HepG2 (cell line): ENCODE results near the gene MAP3K8. TPM values are rescaled to one million over a fixed set of nuclear protein-coding genes. Genes with fewer than 3 reads are reported as not detected.

ENCODE experiments used
- CBX2 ChIP-seq, 2 experiments: fragments of 200-600 bp in 1 of 2; sonication (generic); formaldehyde crosslinking in 1 of 2; IDR thresholded peaks; 2 replicates each; pipeline versions ENCODE4 v1.7.0 to v1.8.1; 2018 to 2022; ENCODE audit warnings: low read depth in 2 of 2, low read length in 1 of 2, mild to moderate bottlenecking in 1 of 2, missing genetic modification reagents in 1 of 2
- CREB1 ChIP-seq, 2 experiments: fragments of 450-650 bp in 1 of 2; IDR thresholded peaks; 2 replicates each; pipeline ENCODE4 v1.6.1; 2016 to 2017; ENCODE audit warnings: control low read depth in 1 of 2, mild to moderate bottlenecking in 1 of 2, missing compliant biosample characterization in 1 of 2, missing genetic modification characterization in 1 of 2
- FOXA1 ChIP-seq, 2 experiments: fragments of 450-650 bp in 1 of 2; sonication (generic) in 1 of 2; formaldehyde crosslinking in 1 of 2; IDR thresholded peaks; 2 replicates each; pipeline versions ENCODE4 v1.4.0 to v1.6.1; 2016 to 2020; ENCODE audit warnings: missing genetic modification reagents in 1 of 2
- FOXK1 ChIP-seq: sonication (generic); formaldehyde crosslinking; IDR thresholded peaks from 2 replicates; pipeline ENCODE4 v1.4.0; 2020; ENCODE audit warnings: low read depth, missing genetic modification reagents, borderline replicate concordance
- HHEX ChIP-seq: IDR thresholded peaks from 2 replicates; pipeline ENCODE4 v1.6.1; 2016; ENCODE audit warnings: control low read depth
- MAFG ChIP-seq: sonication (generic); formaldehyde crosslinking; IDR thresholded peaks from 2 replicates; pipeline ENCODE4 v1.5.1; 2020; ENCODE audit warnings: mild to moderate bottlenecking, missing genetic modification reagents
- NFIC ChIP-seq: IDR thresholded peaks from 2 replicates; pipeline ENCODE4 v1.6.1; 2012; ENCODE audit warnings: mild to moderate bottlenecking, low read length, inconsistent platforms
- NKX3-1 ChIP-seq: sonication (generic); formaldehyde crosslinking; IDR thresholded peaks from 2 replicates; pipeline ENCODE4 v1.5.0; 2020; ENCODE audit warnings: missing genetic modification reagents
- RFX5 ChIP-seq: IDR thresholded peaks from 2 replicates; pipeline ENCODE4 v1.6.1; 2011; ENCODE audit warnings: low read depth, low read length, improper control_type of control experiment
- RFXAP ChIP-seq: sonication (generic); formaldehyde crosslinking; IDR thresholded peaks from 2 replicates; pipeline ENCODE4 v1.4.0; 2020; ENCODE audit warnings: missing genetic modification reagents, borderline replicate concordance
- RXRA ChIP-seq: sonication (generic); formaldehyde crosslinking; IDR thresholded peaks from 2 replicates; pipeline ENCODE4 v1.5.1; 2020; ENCODE audit warnings: missing genetic modification reagents
- SOX6 ChIP-seq, 2 experiments: fragments of 450-650 bp in 1 of 2; sonication (generic) in 1 of 2; formaldehyde crosslinking in 1 of 2; IDR thresholded peaks; 2 replicates each; pipeline versions ENCODE4 v1.4.0 to v1.6.1; 2017 to 2020; ENCODE audit warnings: antibody characterized with exemption in 1 of 2, mild to moderate bottlenecking in 1 of 2, missing genetic modification reagents in 1 of 2
- ZMYM3 ChIP-seq: sonication (generic); formaldehyde crosslinking; IDR thresholded peaks from 2 replicates; pipeline ENCODE4 v1.5.1; 2020; ENCODE audit warnings: mild to moderate bottlenecking, missing genetic modification reagents
- ZNF264 ChIP-seq: sonication (generic); formaldehyde crosslinking; IDR thresholded peaks from 2 replicates; pipeline ENCODE4 v1.4.0; 2020; ENCODE audit warnings: missing genetic modification reagents
- ZNF362 ChIP-seq: sonication (generic); formaldehyde crosslinking; IDR thresholded peaks from 2 replicates; pipeline ENCODE4 v1.4.0; 2020; ENCODE audit warnings: missing genetic modification reagents, mild to moderate bottlenecking, borderline replicate concordance
- ZNF512B ChIP-seq: sonication (generic); formaldehyde crosslinking; IDR thresholded peaks from 2 replicates; pipeline ENCODE4 v1.5.1; 2020; ENCODE audit warnings: missing genetic modification reagents, mild to moderate bottlenecking, borderline replicate concordance
- ZNF557 ChIP-seq: sonication (generic); formaldehyde crosslinking; IDR thresholded peaks from 2 replicates; pipeline ENCODE4 v1.4.0; 2020; ENCODE audit warnings: missing genetic modification reagents
- ZNF776 ChIP-seq: sonication (generic); formaldehyde crosslinking; IDR thresholded peaks from 2 replicates; pipeline ENCODE4 v1.4.0; 2020; ENCODE audit warnings: mild to moderate bottlenecking, missing genetic modification reagents
- polyA plus RNA-seq, 8 experiments: library from polyadenylated mRNA; depleted of rRNA in 3 of 8; stranded (reverse) in 7 of 8; unstranded in 1 of 8; fragments of >200 nt; fragmentation: Illumina TruSeq in 4 of 8; extraction: Trizol in 4 of 8; gene quantifications; 2 replicates each; pipeline versions ENCODE4 v1.2.1 to v1.2.3, GENCODE V29; 2011 to 2016; ENCODE audit warnings: low read depth in 4 of 8, missing spikeins in 1 of 8, mixed read lengths in 1 of 8; ENCODE audit not compliant: insufficient read depth in 1 of 8
- total RNA-seq, 5 experiments: library from RNA; depleted of rRNA; stranded (reverse); fragments of >200 nt; fragmentation: Illumina TruSeq; extraction: Trizol; gene quantifications; 2 replicates each; pipeline ENCODE4 v1.2.3, GENCODE V29; 2016; ENCODE audit warnings: low read depth in 1 of 5
- TF ChIP-seq, protein P1 (sequence below): sonication (generic); formaldehyde crosslinking; IDR thresholded peaks from 2 replicates; pipeline ENCODE4 v1.5.0; 2020; ENCODE audit warnings: missing genetic modification reagents, mild to moderate bottlenecking, borderline replicate concordance
- TF ChIP-seq, protein P2 (sequence below): fragments of 450-650 bp; IDR thresholded peaks from 2 replicates; pipeline ENCODE4 v1.6.1; 2017
- TF ChIP-seq, protein P3 (sequence below): sonication (generic); formaldehyde crosslinking; IDR thresholded peaks from 2 replicates; pipeline ENCODE4 v1.4.0; 2020; ENCODE audit warnings: missing genetic modification reagents

MAP3K8 gene
- total and polyA plus RNA-seq, 2 of the 13 experiments (the other 11 are each of a cell fraction or from before 2014, with no cell fraction given) = 19.3 to 37.9 TPM

GRCh38 chr10:30390207-30390606 is 43.8 kb upstream of the MAP3K8 start (continued):
- no peak for TF ChIP-seq ZNF512B (CRISPR knock-in tag)
- no peak for TF ChIP-seq FOXK1
- TF ChIP-seq CBX2 (IDR thresholded peaks at IDR 0.05; ENCODE audit: low read depth, low read length) = no peak
- no peak for TF ChIP-seq CBX2 (CRISPR knock-in tag; IDR thresholded peaks at IDR 0.05; ENCODE audit: low read depth)
- TF ChIP-seq, protein P1, sequence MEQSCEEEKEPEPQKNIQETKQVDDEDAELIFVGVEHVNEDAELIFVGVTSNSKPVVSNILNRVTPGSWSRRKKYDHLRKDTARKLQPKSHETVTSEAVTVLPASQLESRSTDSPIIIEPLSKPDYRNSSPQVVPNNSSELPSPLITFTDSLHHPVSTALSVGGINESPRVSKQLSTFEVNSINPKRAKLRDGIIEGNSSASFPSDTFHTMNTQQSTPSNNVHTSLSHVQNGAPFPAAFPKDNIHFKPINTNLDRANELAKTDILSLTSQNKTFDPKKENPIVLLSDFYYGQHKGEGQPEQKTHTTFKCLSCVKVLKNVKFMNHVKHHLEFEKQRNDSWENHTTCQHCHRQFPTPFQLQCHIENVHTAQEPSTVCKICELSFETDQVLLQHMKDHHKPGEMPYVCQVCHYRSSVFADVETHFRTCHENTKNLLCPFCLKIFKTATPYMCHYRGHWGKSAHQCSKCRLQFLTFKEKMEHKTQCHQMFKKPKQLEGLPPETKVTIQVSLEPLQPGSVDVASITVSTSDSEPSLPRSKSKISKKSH (CRISPR knock-in tag) = no peak
- TF ChIP-seq, protein P2, sequence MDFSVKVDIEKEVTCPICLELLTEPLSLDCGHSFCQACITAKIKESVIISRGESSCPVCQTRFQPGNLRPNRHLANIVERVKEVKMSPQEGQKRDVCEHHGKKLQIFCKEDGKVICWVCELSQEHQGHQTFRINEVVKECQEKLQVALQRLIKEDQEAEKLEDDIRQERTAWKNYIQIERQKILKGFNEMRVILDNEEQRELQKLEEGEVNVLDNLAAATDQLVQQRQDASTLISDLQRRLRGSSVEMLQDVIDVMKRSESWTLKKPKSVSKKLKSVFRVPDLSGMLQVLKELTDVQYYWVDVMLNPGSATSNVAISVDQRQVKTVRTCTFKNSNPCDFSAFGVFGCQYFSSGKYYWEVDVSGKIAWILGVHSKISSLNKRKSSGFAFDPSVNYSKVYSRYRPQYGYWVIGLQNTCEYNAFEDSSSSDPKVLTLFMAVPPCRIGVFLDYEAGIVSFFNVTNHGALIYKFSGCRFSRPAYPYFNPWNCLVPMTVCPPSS = no peak
- TF ChIP-seq HHEX (CRISPR knock-in tag) = no peak
- peak; percentile 27; the same call in 1 of the 2 replicates for TF ChIP-seq RXRA (CRISPR knock-in tag)
- no peak for TF ChIP-seq CREB1 (IDR thresholded peaks at IDR 0.05)
- TF ChIP-seq CREB1 (CRISPR knock-in tag; IDR thresholded peaks at IDR 0.05) = no peak
- no peak for TF ChIP-seq ZNF557 (CRISPR knock-in tag)
- TF ChIP-seq RFX5 = no peak
- no peak for TF ChIP-seq NKX3-1 (CRISPR knock-in tag)
- TF ChIP-seq SOX6 (IDR thresholded peaks at IDR 0.05) = no peak
- peak; percentile 48 for TF ChIP-seq SOX6 (CRISPR knock-in tag; IDR thresholded peaks at IDR 0.05)
- TF ChIP-seq FOXA1 (IDR thresholded peaks at IDR 0.05) = no peak
- no peak for TF ChIP-seq FOXA1 (CRISPR knock-in tag; IDR thresholded peaks at IDR 0.05)
- TF ChIP-seq, protein P3, sequence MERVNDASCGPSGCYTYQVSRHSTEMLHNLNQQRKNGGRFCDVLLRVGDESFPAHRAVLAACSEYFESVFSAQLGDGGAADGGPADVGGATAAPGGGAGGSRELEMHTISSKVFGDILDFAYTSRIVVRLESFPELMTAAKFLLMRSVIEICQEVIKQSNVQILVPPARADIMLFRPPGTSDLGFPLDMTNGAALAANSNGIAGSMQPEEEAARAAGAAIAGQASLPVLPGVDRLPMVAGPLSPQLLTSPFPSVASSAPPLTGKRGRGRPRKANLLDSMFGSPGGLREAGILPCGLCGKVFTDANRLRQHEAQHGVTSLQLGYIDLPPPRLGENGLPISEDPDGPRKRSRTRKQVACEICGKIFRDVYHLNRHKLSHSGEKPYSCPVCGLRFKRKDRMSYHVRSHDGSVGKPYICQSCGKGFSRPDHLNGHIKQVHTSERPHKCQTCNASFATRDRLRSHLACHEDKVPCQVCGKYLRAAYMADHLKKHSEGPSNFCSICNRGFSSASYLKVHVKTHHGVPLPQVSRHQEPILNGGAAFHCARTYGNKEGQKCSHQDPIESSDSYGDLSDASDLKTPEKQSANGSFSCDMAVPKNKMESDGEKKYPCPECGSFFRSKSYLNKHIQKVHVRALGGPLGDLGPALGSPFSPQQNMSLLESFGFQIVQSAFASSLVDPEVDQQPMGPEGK (CRISPR knock-in tag) = peak; percentile 84
- no peak for TF ChIP-seq MAFG (CRISPR knock-in tag)
- no peak for TF ChIP-seq NFIC
- TF ChIP-seq ZNF362 (CRISPR knock-in tag) = peak; percentile 42; the same call in 1 of the 2 replicates
- TF ChIP-seq RFXAP = no peak
- TF ChIP-seq ZNF264 (CRISPR knock-in tag) = 0 out of 2 replicates have a peak, but pooled peaks have one; percentile 22
- no peak for TF ChIP-seq ZNF776
- peak; percentile 38; the same call in 1 of the 2 replicates for TF ChIP-seq ZMYM3 (CRISPR knock-in tag)
